ENCODE data around the gene KCNQ4. TPM values are rescaled to one million over a fixed set of nuclear protein-coding genes. Genes with fewer than 3 reads are reported as not detected.

Gene KCNQ4
- total and polyA plus RNA-seq, 2 of the 8 experiments (the other 6 are each of a cell fraction or from before 2014, with no cell fraction given): 2.2 to 3.9 TPM

DNA sequence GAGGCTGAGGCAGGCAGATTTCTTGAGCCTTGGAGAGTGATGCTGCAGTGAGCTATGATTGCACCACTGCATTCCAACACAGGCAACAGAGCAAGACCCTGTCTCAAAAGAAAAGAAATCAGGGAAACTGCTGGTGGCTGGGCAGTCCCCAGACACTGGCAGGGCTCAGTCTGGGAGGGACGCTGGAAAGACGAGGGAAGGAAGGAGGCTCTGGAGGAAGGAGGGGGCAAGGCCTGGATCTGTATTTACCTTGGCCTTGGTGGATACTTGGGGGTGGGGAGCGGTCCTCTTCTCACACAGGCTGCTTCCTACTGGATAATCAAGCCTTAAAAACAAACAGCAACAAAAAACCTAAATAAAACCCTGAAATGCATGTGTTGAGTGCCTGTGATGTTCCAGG is 24.4 kb downstream of the KCNQ4 start:
- Histone ChIP-seq H3K23ac (ENCODE audit: insufficient read length) (no peak overlapping the region), H2BK120ac (replicated peaks; ENCODE audit: low read depth, low read length) (no peak overlapping the region), H4K5ac (ENCODE audit: insufficient read length, low read depth, low read length) (no peak overlapping the region), H4K91ac (replicated peaks; ENCODE audit: insufficient read length, low read length) (no peak overlapping the region), H3K27ac (ENCODE audit: low read depth, low read length) (no peak overlapping the region), H3K9me3 (ENCODE audit: insufficient read depth in 2 of 2, low read depth in 1 of 2, low read length in 1 of 2) (no peaks in the 10 kb centered on the region), H3K4me3 (ENCODE audit: extremely low read depth in 1 of 4, insufficient read depth in 2 of 4, low read depth in 3 of 4, low read length in 4 of 4) (no peak overlapping the region), H3K4me2 (ENCODE audit: insufficient read depth in 1 of 2, low read depth in 2 of 2, low read length in 2 of 2) (no peak overlapping the region), H3K14ac (ENCODE audit: insufficient read length) (no peak overlapping the region), H3K23me2 (ENCODE audit: low read depth, low read length) (no peaks in the 10 kb centered on the region), H4K8ac (ENCODE audit: extremely low read depth, insufficient read depth, low read length) (no peak overlapping the region), H3K79me1 (ENCODE audit: low read depth, low read length) (no peaks in the 10 kb centered on the region), H3K36me3 (ENCODE audit: control insufficient read depth in 2 of 4, insufficient read depth in 4 of 4, low read length in 3 of 4) (no peaks in the 10 kb centered on the region), H2BK20ac (ENCODE audit: low read length) (no peak overlapping the region), H3K9ac (replicated peaks in 1 of 4; ENCODE audit: extremely low read depth in 1 of 4, low read depth in 3 of 4, low read length in 3 of 4) (no peak overlapping the region), H3K18ac (ENCODE audit: extremely low read depth, low read length) (no peak overlapping the region), H3K4me1 (replicated peaks in 1 of 4; ENCODE audit: control insufficient read depth in 3 of 4, insufficient read depth in 4 of 4, low read length in 3 of 4) (peaks cover 0 to 15% (median 12%) of the 10 kb centered on the region in 4 experiments; a peak in 5 of 7 replicates), H3K4ac (replicated peaks; ENCODE audit: insufficient read length, low read depth, low read length) (no peak overlapping the region), H3K56ac (replicated peaks; ENCODE audit: insufficient read length, low read depth, low read length) (no peak overlapping the region), H3K27me3 (replicated peaks in 1 of 4; ENCODE audit: control insufficient read depth in 3 of 4, extremely low read depth in 1 of 4, insufficient read depth in 3 of 4, low read length in 3 of 4) (no peaks in the 10 kb centered on the region; a peak in 1 of 7 replicates), H2AFZ (ENCODE audit: low read length) (no peak overlapping the region), H2BK15ac (ENCODE audit: low read length) (no peak overlapping the region), H2BK12ac (ENCODE audit: low read depth, low read length) (no peak overlapping the region), H2BK5ac (ENCODE audit: low read depth, low read length) (no peak overlapping the region), H4K20me1 (replicated peaks in 1 of 2; ENCODE audit: control insufficient read depth in 1 of 2, insufficient read depth in 2 of 2, low read length in 2 of 2) (no peaks in the 10 kb centered on the region), H3K79me2 (ENCODE audit: control insufficient read depth in 1 of 2, insufficient read depth in 2 of 2, low read length in 2 of 2) (no peaks in the 10 kb centered on the region), H2AK5ac (ENCODE audit: low read depth, low read length) (no peak overlapping the region)
- DNase-seq (ENCODE audit: low read depth in 1 of 2, low spot score in 2 of 2) (no peak), FAIRE-seq (no peak)
- TF ChIP-seq CEBPB (IDR thresholded peaks at IDR 0.05; ENCODE audit: low read depth, low read length) (no peak), CHD1 (IDR thresholded peaks at IDR 0.05; ENCODE audit: low read depth, low read length) (no peak), POU5F1 (IDR thresholded peaks at IDR 0.05; ENCODE audit: low read depth, low read length) (no peak), EZH2 (IDR thresholded peaks at IDR 0.05; ENCODE audit: low read depth, low read length, severe bottlenecking) (no peak), TBP (IDR thresholded peaks at IDR 0.05; ENCODE audit: low read depth, low read length) (no peak)
- CTCF ChIA-PET (ENCODE audit: partially characterized antibody): interaction anchor here (0.9 to 24.5 kb wide), 6 partner anchors 13 to 250 kb away, joined by 3 to 325 read pairs (median 4); no protein-coding TSS in a partner anchor
- 93% methylated on average over 3 of the region's 3 CpGs; no CpG with 5 or more reads in 1 of the 2 experiments for WGBS, 2 experiments (ENCODE audit: extremely low coverage in 1 of 2, insufficient coverage in 1 of 2, insufficient read length in 1 of 2, insufficient replicate concordance in 2 of 2, low coverage in 1 of 2, low lambda C conversion rate in 2 of 2, missing lambda C conversion rate in 1 of 2)
- POLR2A ChIA-PET (ENCODE audit: partially characterized antibody): interaction anchor here (1.2 kb wide), 1 partner anchor 11 kb away, joined by 3 read pairs; no protein-coding TSS in a partner anchor
